WTC11 (cell line): ENCODE measurements around the gene ACO2. TPM values are rescaled to one million over a fixed set of nuclear protein-coding genes. Genes with fewer than 3 reads are reported as not detected.
"Not testable (repeated sequence)": the region's sequence is repeated elsewhere in the genome, so short reads cannot be mapped to it uniquely, and the experiment has no call there.

Source experiments
- ATAC-seq: fragments of 200-7000 bp; cut with Tn5 transposase; 2 replicates; pipeline ENCODE4 v1.10.0; 2021; ENCODE audit warnings: mild to moderate bottlenecking, moderate library complexity
- CTCF ChIA-PET: fragments of 300-600 bp; sonication (Branson Sonifier 250); formaldehyde crosslinking; loops from one replicate; lab custom pipeline; 2021; ENCODE audit warnings: antibody characterized with exemption; lab: Charles Lee
- POLR2A ChIA-PET: fragments of 350-600 bp; sonication (Branson Sonifier 250); formaldehyde crosslinking; loops from one replicate; lab custom pipeline; 2021; ENCODE audit warnings: antibody characterized with exemption; lab: Charles Lee
- DNase-seq: peaks from one replicate; pipeline ENCODE4 v3.0.0; 2021; ENCODE audit warnings: low spot score
- H3K27ac Mint-ChIP-seq: 2 replicates; pipeline ENCODE4 v1.8.0; 2021; ENCODE audit warnings: mixed read lengths
- H3K27me3 Mint-ChIP-seq: 2 replicates; pipeline ENCODE4 v1.8.0; 2021; ENCODE audit warnings: low read depth, mild to moderate bottlenecking, moderate library complexity, mixed read lengths
- H3K36me3 Mint-ChIP-seq: 2 replicates; pipeline ENCODE4 v1.8.0; 2021; ENCODE audit warnings: mixed read lengths
- H3K4me1 Mint-ChIP-seq: 2 replicates; pipeline ENCODE4 v1.8.0; 2022; ENCODE audit warnings: mixed read lengths
- H3K4me3 Mint-ChIP-seq: 2 replicates; pipeline ENCODE4 v1.8.0; 2021; ENCODE audit warnings: mild to moderate bottlenecking, moderate library complexity, mixed read lengths
- H3K9me3 Mint-ChIP-seq: 2 replicates; pipeline ENCODE4 v1.8.0; 2021; ENCODE audit warnings: mixed read lengths
- ARID4B ChIP-seq: sonication (generic); formaldehyde crosslinking; IDR thresholded peaks from 2 replicates; pipeline ENCODE4 v1.8.0; 2023; ENCODE audit warnings: missing genetic modification reagents, mild to moderate bottlenecking, borderline replicate concordance
- CREM ChIP-seq: sonication (generic); formaldehyde crosslinking; IDR thresholded peaks from 2 replicates; pipeline ENCODE4 v1.8.1; 2022; ENCODE audit warnings: mild to moderate bottlenecking, missing genetic modification reagents, moderate library complexity
- ELF4 ChIP-seq: sonication (generic); formaldehyde crosslinking; IDR thresholded peaks from 2 replicates; pipeline ENCODE4 v1.8.1; 2022; ENCODE audit warnings: low read depth, mild to moderate bottlenecking, moderate library complexity, missing genetic modification reagents
- ESRRA ChIP-seq: sonication (generic); formaldehyde crosslinking; IDR thresholded peaks from 2 replicates; pipeline ENCODE4 v1.8.1; 2022; ENCODE audit warnings: mild to moderate bottlenecking, missing genetic modification reagents, borderline replicate concordance
- ETV6 ChIP-seq: sonication (generic); formaldehyde crosslinking; IDR thresholded peaks from 2 replicates; pipeline ENCODE4 v1.8.1; 2022; ENCODE audit warnings: mild to moderate bottlenecking, missing genetic modification reagents
- GRHL2 ChIP-seq: fragments of 250-450 bp; sonication (Bioruptor Pico); IDR thresholded peaks from 2 replicates; pipeline ENCODE4 v1.8.0; 2022; ENCODE audit warnings: mild to moderate bottlenecking, moderate library complexity; ENCODE audit not compliant: insufficient replicate concordance, severe bottlenecking
- HMGXB4 ChIP-seq: sonication (generic); formaldehyde crosslinking; IDR thresholded peaks from 2 replicates; pipeline ENCODE4 v1.8.1; 2023; ENCODE audit warnings: mild to moderate bottlenecking, moderate library complexity, missing genetic modification reagents
- KAT7 ChIP-seq: sonication (generic); formaldehyde crosslinking; IDR thresholded peaks from 2 replicates; pipeline ENCODE4 v1.8.1; 2023; ENCODE audit warnings: missing genetic modification reagents, mild to moderate bottlenecking, borderline replicate concordance
- NFE2L1 ChIP-seq: sonication (generic); formaldehyde crosslinking; IDR thresholded peaks from 2 replicates; pipeline ENCODE4 v1.8.1; 2023; ENCODE audit warnings: missing genetic modification reagents
- SMAD4 ChIP-seq: sonication (generic); formaldehyde crosslinking; IDR thresholded peaks from 2 replicates; pipeline ENCODE4 v1.8.0; 2022; ENCODE audit warnings: mild to moderate bottlenecking, missing genetic modification reagents
- SOX15 ChIP-seq: fragments of 250-450 bp; sonication (Bioruptor Pico); IDR thresholded peaks from 2 replicates; pipeline ENCODE4 v1.9.0; 2021; ENCODE audit warnings: mild to moderate bottlenecking
- TEAD1 ChIP-seq: sonication (generic); formaldehyde crosslinking; IDR thresholded peaks from 2 replicates; pipeline ENCODE4 v1.8.0; 2022; ENCODE audit warnings: mild to moderate bottlenecking, missing genetic modification reagents
- USF1 ChIP-seq: sonication (generic); formaldehyde crosslinking; IDR thresholded peaks from 2 replicates; pipeline ENCODE4 v1.8.0; 2022; ENCODE audit warnings: mild to moderate bottlenecking, missing genetic modification reagents
- ZNF138 ChIP-seq: sonication (generic); formaldehyde crosslinking; conservative IDR thresholded peaks from 2 replicates; pipeline ENCODE4 v1.8.1; 2022; ENCODE audit warnings: mild to moderate bottlenecking, moderate library complexity, missing genetic modification reagents
- ZNF317 ChIP-seq: sonication (generic); formaldehyde crosslinking; IDR thresholded peaks from 2 replicates; pipeline ENCODE4 v1.8.1; 2023; ENCODE audit warnings: low read depth, mild to moderate bottlenecking, moderate library complexity, missing genetic modification reagents, borderline replicate concordance
- ZSCAN18 ChIP-seq: fragments of 250-450 bp; sonication (Bioruptor Pico); IDR thresholded peaks from 2 replicates; pipeline ENCODE4 v2.1.2; 2022; ENCODE audit warnings: mild to moderate bottlenecking, moderate library complexity
- total RNA-seq: library from RNA; stranded (reverse); gene quantifications from 3 replicates; pipeline ENCODE4 v1.2.3, GENCODE V29; 2021

Gene ACO2
- total RNA-seq, 1 experiment from 2014 or later = 104 TPM

- DNase-seq = no peak
- no peak overlapping the region for H3K4me3 Mint-ChIP-seq
- H3K27me3 Mint-ChIP-seq = peaks cover 5% of the 10 kb centered on the region; the same call in 1 of the 2 replicates
- H3K9me3 Mint-ChIP-seq = no peaks in the 10 kb centered on the region
- H3K4me1 Mint-ChIP-seq = no peaks in the 10 kb centered on the region
- no peak overlapping the region for H3K27ac Mint-ChIP-seq
- ATAC-seq = no peak
- TF ChIP-seq TEAD1 (CRISPR knock-in tag) (no peak), ESRRA (CRISPR knock-in tag) (no peak), SOX15 (CRISPR knock-in tag) (no peak), ELF4 (CRISPR knock-in tag) (no peak), CREM (CRISPR knock-in tag) (no peak), HMGXB4 (CRISPR knock-in tag) (no peak), ETV6 (CRISPR knock-in tag) (no peak), NFE2L1 (CRISPR knock-in tag) (no peak), ZNF317 (no peak), USF1 (CRISPR knock-in tag) (no peak), ZNF138 (CRISPR knock-in tag) (no peak), ZSCAN18 (no peak), ARID4B (no peak), GRHL2 (no peak), KAT7 (no peak)
- ChIA-PET POLR2A (interaction anchor here (0.7 kb wide), 1 partner anchor 93 kb away, joined by 3 read pairs; no protein-coding TSS in a partner anchor), CTCF (interaction anchor here (1.1 to 1.9 kb wide), 3 partner anchors 13 to 27 kb away, joined by 3 to 8 read pairs (median 3); partner anchors contain the start of gene PMM1)
- no peaks in the 10 kb centered on the region for H3K36me3 Mint-ChIP-seq
These were observed 101.3 kb downstream of the ACO2 start for GRCh38 chr22:41570221-41570620.

- no peak for ATAC-seq
- POLR2A ChIA-PET = no interaction called here
- Mint-ChIP-seq H3K4me1 (no peaks in the 10 kb centered on the region), H3K27me3 (peaks cover 5% of the 10 kb centered on the region; the same call in 1 of the 2 replicates), H3K27ac (no peak overlapping the region), H3K4me3 (no peak overlapping the region), H3K9me3 (no peaks in the 10 kb centered on the region), H3K36me3 (no peaks in the 10 kb centered on the region)
- DNase-seq = no peak
- TF ChIP-seq ZNF138 (CRISPR knock-in tag) (no peak), SMAD4 (CRISPR knock-in tag) (no peak)
- CTCF ChIA-PET = no interaction called here
These were observed 102.9 kb downstream of the ACO2 start for GRCh38 chr22:41571786-41572185.

GRCh38 chr22:41572305-41572704 is 103.4 kb downstream of the ACO2 start:
- DNase-seq, POLR2A ChIA-PET, H3K4me3 Mint-ChIP-seq, ATAC-seq, H3K36me3 Mint-ChIP-seq, H3K27me3 Mint-ChIP-seq, H3K27ac Mint-ChIP-seq, H3K9me3 Mint-ChIP-seq, H3K4me1 Mint-ChIP-seq: not testable (repeated sequence)
- CTCF ChIA-PET = interaction anchor here (2.0 kb wide), 1 partner anchor 55 kb away, joined by 5 read pairs; no protein-coding TSS in a partner anchor
